ENCODE measurements around the gene KCNS3.

KCNS3 gene

GRCh38 chr2:17847236-17847635, 31.2 kb upstream of the KCNS3 start:
- H3K9me2 ChIP-seq (replicated peaks; ENCODE audit: insufficient read depth, low read length): no peaks in the 10 kb centered on the region
- H4K20me1 ChIP-seq (ENCODE audit: low read depth, low read length): no peaks in the 10 kb centered on the region
- no peaks in the 10 kb centered on the region for H3K9me3 ChIP-seq (ENCODE audit: insufficient read depth, low read length)
- H3K9ac ChIP-seq (ENCODE audit: low read length): no peak overlapping the region
- no peaks in the 10 kb centered on the region for H3K79me2 ChIP-seq (ENCODE audit: insufficient read depth, low read length)
- no peak overlapping the region for H3K4me3 ChIP-seq (ENCODE audit: insufficient read depth, low read length, poor library complexity, severe bottlenecking)
- H2AFZ ChIP-seq (ENCODE audit: low read depth, low read length, severe bottlenecking): no peak overlapping the region
- H3K36me3 ChIP-seq (ENCODE audit: low read length): no peaks in the 10 kb centered on the region
- H3K4me2 ChIP-seq (ENCODE audit: low read depth, low read length, poor library complexity, severe bottlenecking): no peak overlapping the region
- H3K27me3 ChIP-seq (ENCODE audit: low read length): no peaks in the 10 kb centered on the region
- H3F3A ChIP-seq (ENCODE audit: insufficient read depth): no peaks in the 10 kb centered on the region
- no peak for TF ChIP-seq CTCF (IDR thresholded peaks at IDR 0.05; ENCODE audit: insufficient read depth, low read length, poor library complexity, severe bottlenecking)
- TF ChIP-seq EZH2phosphoT487 (conservative IDR thresholded peaks at IDR 0.05; ENCODE audit: low read length): no peak
- no peak overlapping the region for H3K27ac ChIP-seq (ENCODE audit: low read depth, low read length)

- Histone ChIP-seq H3F3A (ENCODE audit: insufficient read depth) (no peaks in the 10 kb centered on the region), H3K4me2 (ENCODE audit: low read depth, low read length, poor library complexity, severe bottlenecking) (no peak overlapping the region), H3K27ac (ENCODE audit: low read depth, low read length) (no peak overlapping the region), H4K20me1 (ENCODE audit: low read depth, low read length) (no peaks in the 10 kb centered on the region), H3K9me2 (replicated peaks; ENCODE audit: insufficient read depth, low read length) (no peaks in the 10 kb centered on the region), H3K27me3 (ENCODE audit: low read length) (no peaks in the 10 kb centered on the region), H3K36me3 (ENCODE audit: low read length) (no peaks in the 10 kb centered on the region), H2AFZ (ENCODE audit: low read depth, low read length, severe bottlenecking) (no peak overlapping the region), H3K9ac (ENCODE audit: low read length) (no peak overlapping the region), H3K79me2 (ENCODE audit: insufficient read depth, low read length) (no peaks in the 10 kb centered on the region), H3K4me3 (ENCODE audit: insufficient read depth, low read length, poor library complexity, severe bottlenecking) (no peak overlapping the region), H3K9me3 (ENCODE audit: insufficient read depth, low read length) (no peaks in the 10 kb centered on the region)
- TF ChIP-seq CTCF (IDR thresholded peaks at IDR 0.05; ENCODE audit: insufficient read depth, low read length, poor library complexity, severe bottlenecking) (no peak), EZH2phosphoT487 (conservative IDR thresholded peaks at IDR 0.05; ENCODE audit: low read length) (no peak)
These were observed 29.2 kb upstream of the KCNS3 start for GRCh38 chr2:17849275-17849674.

- Histone ChIP-seq H3K4me2 (ENCODE audit: low read depth, low read length, poor library complexity, severe bottlenecking) (no peak overlapping the region), H3K9me3 (ENCODE audit: insufficient read depth, low read length) (no peaks in the 10 kb centered on the region), H3F3A (ENCODE audit: insufficient read depth) (no peaks in the 10 kb centered on the region), H3K9me2 (replicated peaks; ENCODE audit: insufficient read depth, low read length) (no peaks in the 10 kb centered on the region), H3K36me3 (ENCODE audit: low read length) (no peaks in the 10 kb centered on the region), H2AFZ (ENCODE audit: low read depth, low read length, severe bottlenecking) (no peak overlapping the region), H4K20me1 (ENCODE audit: low read depth, low read length) (no peaks in the 10 kb centered on the region), H3K9ac (ENCODE audit: low read length) (no peak overlapping the region), H3K4me3 (ENCODE audit: insufficient read depth, low read length, poor library complexity, severe bottlenecking) (no peak overlapping the region), H3K27me3 (ENCODE audit: low read length) (no peaks in the 10 kb centered on the region), H3K27ac (ENCODE audit: low read depth, low read length) (no peak overlapping the region), H3K79me2 (ENCODE audit: insufficient read depth, low read length) (no peaks in the 10 kb centered on the region)
- no peak for TF ChIP-seq EZH2phosphoT487 (conservative IDR thresholded peaks at IDR 0.05; ENCODE audit: low read length)
- TF ChIP-seq CTCF (IDR thresholded peaks at IDR 0.05; ENCODE audit: insufficient read depth, low read length, poor library complexity, severe bottlenecking): no peak
These were observed 28.3 kb upstream of the KCNS3 start for GRCh38 chr2:17850151-17850550.

All from SU-DHL-6 (cell line).